Naive thymus-derived CD4-positive, alpha-beta T cell (primary cell): ENCODE measurements around the gene PCNP. TPM values are rescaled to one million over a fixed set of nuclear protein-coding genes. Genes with fewer than 3 reads are reported as not detected.
"Not testable (repeated sequence)": the region's sequence is repeated elsewhere in the genome, so short reads cannot be mapped to it uniquely, and the experiment has no call there.

Experiments used
- ATAC-seq: fragments of 150-1000 bp; cut with Tn5 transposase; 2 replicates; pipeline ENCODE4 v1.10.0; 2021; ENCODE audit warnings: mild to moderate bottlenecking, moderate library complexity
- CTCF ChIA-PET: fragments of 350-600 bp; sonication (Branson Sonifier 250); formaldehyde crosslinking; loops from one replicate; lab custom pipeline; 2021; ENCODE audit warnings: antibody characterized with exemption; lab: Charles Lee
- POLR2A ChIA-PET: fragments of 350-600 bp; sonication (Branson Sonifier 250); formaldehyde crosslinking; loops from one replicate; lab custom pipeline; 2021; ENCODE audit warnings: antibody characterized with exemption, inconsistent platforms; lab: Charles Lee
- DNase-seq, 9 donors: peaks; one replicate each; pipeline versions ENCODE4 v3.0.0 to v3.0.0-alpha.2; 2020 to 2022; ENCODE audit warnings: mixed read lengths in 1 of 9
- H3K27ac ChIP-seq: one replicate; pipeline ENCODE4 v1.7.0; 2013; ENCODE audit warnings: mild to moderate bottlenecking, low read depth, low read length, moderate library complexity
- H3K27me3 ChIP-seq, 2 donors: one replicate each; pipeline ENCODE4 v1.7.0; 2013; ENCODE audit warnings: low read length in 2 of 2, mild to moderate bottlenecking in 2 of 2, moderate library complexity in 2 of 2; ENCODE audit not compliant: control insufficient read depth in 2 of 2, insufficient read depth in 2 of 2
- H3K36me3 ChIP-seq, 3 experiments: 1 replicate in 2 of 3; 2 replicates in 1 of 3; pipeline ENCODE4 v1.7.0; 2013; ENCODE audit warnings: low read length in 3 of 3, mild to moderate bottlenecking in 3 of 3, moderate library complexity in 1 of 3; ENCODE audit not compliant: insufficient read depth in 3 of 3, control insufficient read depth in 2 of 3
- H3K4me1 ChIP-seq, 2 donors: one replicate each; pipeline ENCODE4 v1.7.0; 2013; ENCODE audit warnings: low read length in 2 of 2, mild to moderate bottlenecking in 2 of 2, moderate library complexity in 1 of 2; ENCODE audit not compliant: control insufficient read depth in 2 of 2, insufficient read depth in 2 of 2
- H3K4me3 ChIP-seq: 2 replicates; pipeline ENCODE4 v1.7.0; 2013; ENCODE audit warnings: mild to moderate bottlenecking, low read length
- H3K9me3 ChIP-seq, 3 experiments: 1 replicate in 2 of 3; 2 replicates in 1 of 3; pipeline ENCODE4 v1.7.0; 2013; ENCODE audit warnings: low read length in 3 of 3; ENCODE audit not compliant: control insufficient read depth in 2 of 3
- H3K27ac Mint-ChIP-seq, 9 donors: one replicate each; pipeline ENCODE4 v1.8.0; 2020 to 2022; ENCODE audit warnings: mixed read lengths in 9 of 9, mild to moderate bottlenecking in 8 of 9, moderate library complexity in 5 of 9, inconsistent platforms in 2 of 9
- H3K27me3 Mint-ChIP-seq, 5 donors: one replicate each; pipeline ENCODE4 v1.8.0; 2021 to 2022; ENCODE audit warnings: mixed read lengths in 5 of 5, mild to moderate bottlenecking in 1 of 5
- H3K36me3 Mint-ChIP-seq, 5 donors: one replicate each; pipeline ENCODE4 v1.8.0; 2020 to 2022; ENCODE audit warnings: mixed read lengths in 5 of 5, mild to moderate bottlenecking in 3 of 5, inconsistent platforms in 1 of 5
- H3K4me1 Mint-ChIP-seq, 7 donors: one replicate each; pipeline ENCODE4 v1.8.0; 2020 to 2022; ENCODE audit warnings: mixed read lengths in 7 of 7, mild to moderate bottlenecking in 3 of 7, inconsistent platforms in 1 of 7
- H3K4me3 Mint-ChIP-seq, 10 donors: one replicate each; pipeline ENCODE4 v1.8.0; 2020 to 2022; ENCODE audit warnings: mild to moderate bottlenecking in 10 of 10, mixed read lengths in 10 of 10, moderate library complexity in 6 of 10, inconsistent platforms in 2 of 10
- H3K9me3 Mint-ChIP-seq, 11 donors: one replicate each; pipeline ENCODE4 v1.8.0; 2020 to 2022; ENCODE audit warnings: mixed read lengths in 11 of 11, mild to moderate bottlenecking in 4 of 11, inconsistent platforms in 1 of 11, moderate library complexity in 1 of 11
- intact Hi-C, 2 donors: fragments of 100-400 bp; cut with micrococcal nuclease; formaldehyde crosslinking; loops; one replicate each; pipeline ENCODE4 v1.15.1; 2023
- polyA plus RNA-seq, 2 donors: library from polyadenylated mRNA; unstranded; fragments of 300-500 nt; fragmentation: Illumina TruSeq; gene quantifications; one replicate each; pipeline ENCODE4 v1.2.3, GENCODE V29; 2021
- total RNA-seq, 6 experiments: library from RNA in 5 of 6; stranded (reverse) in 5 of 6; gene quantifications; 1 replicate in 5 of 6; 2 replicates in 1 of 6; pipeline ENCODE4 v1.2.3 and lab custom pipeline; 2021 to 2026

The PCNP gene
- total and polyA plus RNA-seq, 7 experiments from 2014 or later: 78.2 to 172 (median 154) TPM

GRCh38 chr3:101531473-101532086, 42.4 kb upstream of the PCNP start:
- intact Hi-C loops: no loop called here
- Mint-ChIP-seq H3K27ac (peak overlapping the region; percentile 8 to 95 (median 93)), H3K27me3 (no peaks in the 10 kb centered on the region), H3K4me1 (peaks cover 22 to 57% (median 46%) of the 10 kb centered on the region in 7 donors), H3K4me3 (peak overlapping the region; percentile 29 to 70 (median 59)), H3K36me3 (peaks cover 0 to 16% (median 3%) of the 10 kb centered on the region in 5 donors), H3K9me3 (peaks cover 0 to 17% (median 5%) of the 10 kb centered on the region in 11 donors)
- POLR2A ChIA-PET: interaction anchor here (2.6 to 2.9 kb wide), 2 partner anchors 10 to 13 kb away, joined by 27 to 36 read pairs; no protein-coding TSS in a partner anchor
- CTCF ChIA-PET: interaction anchor here (0.9 kb wide), 1 partner anchor 11 kb away, joined by 3 read pairs; no protein-coding TSS in a partner anchor
- peak; percentile 52 for ATAC-seq
- Histone ChIP-seq H3K27ac (peak overlapping the region; percentile 57), H3K36me3 (no peaks in the 10 kb centered on the region), H3K9me3 (no peaks in the 10 kb centered on the region), H3K27me3 (no peaks in the 10 kb centered on the region), H3K4me1 (peaks cover 6 to 32% of the 10 kb centered on the region in 2 donors), H3K4me3 (no peak overlapping the region)
- DNase-seq: peak in 2 of 9 donors; percentile 18 to 31

- Mint-ChIP-seq H3K27ac (peak overlapping the region in 4 of 9 donors; percentile 2 to 94 (median 88)), H3K9me3 (peaks cover 0 to 13% (median 4%) of the 10 kb centered on the region in 11 donors), H3K36me3 (peaks cover 0 to 15% (median 3%) of the 10 kb centered on the region in 5 donors), H3K4me3 (peak overlapping the region in 1 of 10 donors; percentile 3), H3K4me1 (peaks cover 22 to 54% (median 39%) of the 10 kb centered on the region in 7 donors), H3K27me3 (no peaks in the 10 kb centered on the region)
- Histone ChIP-seq H3K9me3 (no peaks in the 10 kb centered on the region), H3K36me3 (no peaks in the 10 kb centered on the region), H3K4me1 (peaks cover 6 to 32% of the 10 kb centered on the region in 2 donors), H3K4me3 (no peak overlapping the region), H3K27ac (no peak overlapping the region), H3K27me3 (no peaks in the 10 kb centered on the region)
- intact Hi-C loops: no loop called here
- DNase-seq (no peak), ATAC-seq (no peak)
- ChIA-PET POLR2A (interaction anchor here (0.6 to 1.0 kb wide), 4 partner anchors 9 to 17 kb away, joined by 3 to 5 read pairs (median 4); no protein-coding TSS in a partner anchor), CTCF (interaction anchor here (1.5 kb wide), 1 partner anchor 22 kb away, joined by 5 read pairs; no protein-coding TSS in a partner anchor)
These were observed 41.0 kb upstream of the PCNP start for GRCh38 chr3:101532783-101533602.

DNA sequence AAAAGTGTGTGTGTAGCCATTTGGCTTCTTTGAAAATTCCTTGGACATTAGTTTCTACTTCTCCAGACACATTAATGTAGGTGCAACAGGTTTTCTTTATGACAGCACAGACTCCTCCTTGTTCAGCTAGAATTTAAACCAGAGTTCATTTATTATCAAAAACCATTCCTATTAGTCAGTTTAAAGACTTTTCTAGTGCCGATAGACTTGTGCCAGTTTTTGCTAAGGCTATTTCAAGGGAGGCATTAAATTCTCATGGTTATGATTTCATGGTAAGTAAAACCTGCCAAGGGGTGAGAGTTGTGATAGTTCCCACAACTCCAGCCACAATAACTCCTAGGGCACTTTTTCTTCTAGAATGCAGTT, 40.4 kb upstream of the PCNP start:
- Mint-ChIP-seq H3K4me3 (no peak overlapping the region), H3K4me1 (peaks cover 22 to 56% (median 39%) of the 10 kb centered on the region in 7 donors), H3K9me3 (peaks cover 0 to 13% (median 5%) of the 10 kb centered on the region in 11 donors), H3K27ac (peak overlapping the region in 2 of 9 donors; percentile 41 to 94), H3K27me3 (peaks cover 0 to 2% (median 0%) of the 10 kb centered on the region in 5 donors), H3K36me3 (peaks cover 0 to 15% (median 3%) of the 10 kb centered on the region in 5 donors)
- intact Hi-C loops: no loop called here
- Histone ChIP-seq H3K4me3 (no peak overlapping the region), H3K36me3 (no peaks in the 10 kb centered on the region), H3K27me3 (no peaks in the 10 kb centered on the region), H3K27ac (no peak overlapping the region), H3K9me3 (no peaks in the 10 kb centered on the region), H3K4me1 (peaks cover 6 to 32% of the 10 kb centered on the region in 2 donors)
- POLR2A ChIA-PET: interaction anchor here (0.6 to 1.4 kb wide), 4 partner anchors 8 to 17 kb away, joined by 3 to 5 read pairs (median 4); no protein-coding TSS in a partner anchor
- ATAC-seq (no peak), DNase-seq (no peak)
- CTCF ChIA-PET: interaction anchor here (1.5 to 2.0 kb wide), 2 partner anchors 11 to 22 kb away, joined by 5 to 9 read pairs; no protein-coding TSS in a partner anchor

DNA sequence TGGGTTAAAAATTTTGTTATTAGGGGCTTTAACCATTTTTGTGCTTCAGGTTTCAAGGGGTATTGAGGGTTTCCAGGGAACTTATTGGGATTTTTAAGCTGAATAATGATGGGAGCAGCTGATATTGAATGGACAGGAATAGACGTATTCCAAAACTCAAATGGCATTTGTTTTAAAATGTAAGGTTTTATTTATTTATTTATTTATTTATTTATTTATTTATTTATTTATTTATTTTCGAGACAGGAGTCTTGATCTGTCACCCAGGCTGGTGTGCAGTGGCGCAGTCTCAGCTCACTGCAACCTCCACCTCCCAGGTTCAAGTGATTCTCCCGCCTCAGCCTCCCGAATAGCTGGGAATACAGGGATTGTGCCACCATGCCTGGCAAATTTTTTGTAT, 38.8 kb upstream of the PCNP start:
- Histone ChIP-seq H3K36me3 (no peaks in the 10 kb centered on the region), H3K27ac (no peak overlapping the region), H3K9me3 (no peaks in the 10 kb centered on the region), H3K4me1 (peaks cover 6 to 20% of the 10 kb centered on the region in 2 donors), H3K27me3 (no peaks in the 10 kb centered on the region), H3K4me3 (no peak overlapping the region)
- peaks cover 0 to 11% (median 3%) of the 10 kb centered on the region in 5 donors for H3K36me3 Mint-ChIP-seq
- H3K27ac Mint-ChIP-seq: peak overlapping the region in 2 of 9 donors; percentile 12 to 68
- H3K27me3 Mint-ChIP-seq: peaks cover 0 to 8% (median 0%) of the 10 kb centered on the region in 5 donors
- no peak overlapping the region for H3K4me3 Mint-ChIP-seq
- intact Hi-C loops: no loop called here
- no peak for DNase-seq
- POLR2A ChIA-PET: interaction anchor here (1.4 to 2.0 kb wide), 6 partner anchors 9 to 39 kb away, joined by 5 to 9 read pairs (median 6); partner anchors contain the start of genes PCNP and SENP7
- peaks cover 17 to 44% (median 28%) of the 10 kb centered on the region in 7 donors for H3K4me1 Mint-ChIP-seq
- H3K9me3 Mint-ChIP-seq: peaks cover 0 to 13% (median 5%) of the 10 kb centered on the region in 11 donors
- CTCF ChIA-PET: interaction anchor here (1.4 to 2.0 kb wide), 2 partner anchors 9 to 14 kb away, joined by 4 to 9 read pairs; no protein-coding TSS in a partner anchor
- no peak for ATAC-seq

DNA sequence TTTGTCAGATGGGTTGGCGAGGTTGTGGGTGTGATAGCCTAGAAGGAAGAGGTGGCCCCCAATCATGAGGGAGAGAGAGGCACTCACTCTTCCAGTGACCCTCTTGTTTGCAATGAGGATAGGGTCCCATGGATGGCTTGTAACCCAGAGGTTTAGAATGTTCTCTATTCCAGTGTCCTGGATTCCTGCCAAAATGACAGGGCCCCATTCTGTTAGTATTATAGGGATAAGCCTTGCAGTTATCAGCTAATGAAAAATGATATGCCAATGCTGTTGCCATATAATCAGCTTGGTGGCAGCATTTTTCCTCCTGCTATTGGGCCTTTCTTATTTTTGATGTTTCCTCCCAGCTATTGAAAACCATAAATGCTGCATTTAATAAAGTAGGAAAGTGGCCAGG, 37.7 kb upstream of the PCNP start:
- Histone ChIP-seq H3K4me3 (no peak overlapping the region), H3K4me1 (peaks cover 0 to 10% of the 10 kb centered on the region in 2 donors), H3K36me3 (no peaks in the 10 kb centered on the region), H3K27ac (no peak overlapping the region), H3K9me3 (no peaks in the 10 kb centered on the region), H3K27me3 (no peaks in the 10 kb centered on the region)
- H3K36me3 Mint-ChIP-seq: peaks cover 0 to 7% (median 3%) of the 10 kb centered on the region in 5 donors
- CTCF ChIA-PET: no interaction called here
- no peak overlapping the region for H3K4me3 Mint-ChIP-seq
- intact Hi-C loops: no loop called here
- ATAC-seq (no peak), DNase-seq (no peak)
- peak overlapping the region in 1 of 9 donors; percentile 54 for H3K27ac Mint-ChIP-seq
- peaks cover 13 to 34% (median 18%) of the 10 kb centered on the region in 7 donors for H3K4me1 Mint-ChIP-seq
- H3K27me3 Mint-ChIP-seq: peaks cover 0 to 8% (median 0%) of the 10 kb centered on the region in 5 donors
- POLR2A ChIA-PET: interaction anchor here (0.6 to 2.0 kb wide), 5 partner anchors 8 to 138 kb away, joined by 3 to 9 read pairs (median 5); partner anchors contain the start of gene SENP7
- H3K9me3 Mint-ChIP-seq: peaks cover 0 to 11% (median 5%) of the 10 kb centered on the region in 11 donors

- intact Hi-C loops: not testable (repeated sequence)
These were observed 37.0 kb upstream of the PCNP start for GRCh38 chr3:101536955-101537354.

More at GRCh38 chr3:101536955-101537354, 37.0 kb upstream of the PCNP start:
- H3K4me3 ChIP-seq, ATAC-seq, DNase-seq, H3K36me3 Mint-ChIP-seq, CTCF ChIA-PET, H3K27ac Mint-ChIP-seq, H3K27ac ChIP-seq, H3K27me3 ChIP-seq, H3K36me3 ChIP-seq, H3K27me3 Mint-ChIP-seq, H3K4me3 Mint-ChIP-seq, H3K4me1 ChIP-seq, H3K9me3 ChIP-seq: not testable (repeated sequence)
- POLR2A ChIA-PET: interaction anchor here (0.6 to 1.9 kb wide), 3 partner anchors 8 to 139 kb away, joined by 3 to 9 read pairs (median 4); no protein-coding TSS in a partner anchor
- Mint-ChIP-seq H3K9me3 (peaks cover 0 to 11% (median 5%) of the 10 kb centered on the region in 11 donors), H3K4me1 (peaks cover 6 to 29% (median 13%) of the 10 kb centered on the region in 7 donors)
